HG02943 (cell line): ENCODE results near the gene TCERG1L.

Source experiments
- ATAC-seq: cut with Tn5 transposase; IDR thresholded peaks from one replicate; pipeline ENCODE4 v1.9.1; 2021; ENCODE audit warnings: mild to moderate bottlenecking, low read depth, moderate library complexity; ENCODE audit not compliant: unreplicated experiment

Gene TCERG1L

GRCh38 chr10:131062621-131063260 is 248.8 kb downstream of the TCERG1L start:
- no peak for ATAC-seq

GRCh38 chr10:131061216-131061615 is 250.3 kb downstream of the TCERG1L start:
- ATAC-seq, result no peak

GRCh38 chr10:131059881-131060280 is 251.6 kb downstream of the TCERG1L start:
- ATAC-seq, result no peak

DNA sequence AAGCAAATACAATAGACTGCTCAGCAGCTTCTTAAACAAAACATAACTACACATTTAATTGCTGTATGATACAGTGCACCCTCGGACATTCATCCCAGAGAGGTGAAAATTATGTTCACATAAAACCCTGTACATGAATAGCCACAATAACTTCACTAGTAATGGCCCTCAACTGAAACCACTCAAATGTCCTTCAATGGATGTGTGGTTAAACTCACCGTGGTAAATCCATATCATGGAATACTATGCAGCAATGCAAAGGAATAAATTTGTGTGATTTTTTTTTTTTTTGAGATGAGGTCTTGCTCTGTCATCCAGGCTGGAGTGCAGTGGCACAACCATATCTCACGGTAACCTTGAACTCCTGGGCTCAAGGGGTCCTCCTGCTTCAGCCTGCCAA is 252.7 kb downstream of the TCERG1L start:
- ATAC-seq, result no peak

GRCh38 chr10:131056781-131057180 is 254.7 kb downstream of the TCERG1L start:
- no peak for ATAC-seq

GRCh38 chr10:131056091-131056579 is 255.4 kb downstream of the TCERG1L start:
- ATAC-seq, result no peak

- no peak for ATAC-seq
Measured at GRCh38 chr10:131055437-131055836, 256.1 kb downstream of the TCERG1L start.

DNA sequence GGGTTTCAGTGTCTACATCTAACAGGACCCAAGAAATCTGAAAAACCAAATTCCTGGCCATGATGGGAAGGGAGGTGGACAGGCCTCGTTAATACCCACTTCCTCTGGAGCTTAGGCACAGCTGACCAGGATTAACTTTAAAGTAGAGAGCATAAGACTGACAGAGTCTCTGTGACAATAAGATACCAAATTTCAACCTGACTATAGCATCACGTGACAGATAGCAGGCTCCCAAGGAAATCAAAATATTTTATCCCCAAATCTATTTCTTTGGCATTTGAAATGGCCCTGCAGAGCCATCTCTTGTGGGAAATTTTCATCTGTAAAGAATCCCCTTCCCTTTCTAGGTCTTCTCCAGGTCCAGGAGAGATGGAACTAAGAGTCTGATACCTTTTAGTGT is 258.3 kb downstream of the TCERG1L start:
- no peak for ATAC-seq

GRCh38 chr10:131050162-131050766 is 261.3 kb downstream of the TCERG1L start:
- no peak for ATAC-seq

DNA sequence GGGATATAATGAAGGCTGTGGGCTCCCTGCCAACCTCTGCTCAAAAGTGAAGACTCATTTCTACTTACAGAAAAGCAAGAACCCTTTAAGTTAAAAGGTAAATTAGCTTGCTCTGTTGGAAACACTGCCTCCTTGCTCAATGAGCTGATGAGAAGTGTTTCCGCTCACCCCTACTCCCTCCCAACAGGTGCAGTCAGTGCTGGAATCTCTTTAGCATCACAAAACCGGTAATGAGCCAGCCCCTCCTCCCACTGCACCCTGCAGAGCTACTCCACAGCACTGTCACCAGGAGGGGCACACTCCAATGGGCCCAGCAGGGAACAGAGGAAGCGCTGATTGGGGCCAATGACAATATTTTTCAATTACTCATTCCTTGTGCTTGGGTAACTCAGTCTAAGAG is 262.5 kb downstream of the TCERG1L start:
- ATAC-seq, result no peak

DNA sequence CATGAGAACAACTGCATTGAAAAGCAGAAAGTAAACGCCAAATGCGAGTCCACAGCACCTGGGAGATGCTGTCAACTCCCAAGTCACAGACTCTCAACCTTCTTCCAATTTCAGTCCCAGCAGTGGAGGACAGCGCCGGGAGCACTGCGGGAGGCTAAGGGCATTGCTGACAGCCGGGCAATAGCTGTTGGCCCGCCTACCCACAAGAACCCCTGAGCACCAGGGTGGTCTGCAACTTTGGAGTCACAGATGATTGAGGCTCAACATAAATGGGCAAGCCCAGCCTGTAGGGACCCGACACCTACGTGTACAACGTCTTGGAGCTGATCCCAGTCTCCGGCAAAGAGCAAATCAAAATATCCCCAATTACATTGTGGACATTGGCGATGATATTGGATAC is 262.9 kb downstream of the TCERG1L start:
- ATAC-seq, result no peak

DNA sequence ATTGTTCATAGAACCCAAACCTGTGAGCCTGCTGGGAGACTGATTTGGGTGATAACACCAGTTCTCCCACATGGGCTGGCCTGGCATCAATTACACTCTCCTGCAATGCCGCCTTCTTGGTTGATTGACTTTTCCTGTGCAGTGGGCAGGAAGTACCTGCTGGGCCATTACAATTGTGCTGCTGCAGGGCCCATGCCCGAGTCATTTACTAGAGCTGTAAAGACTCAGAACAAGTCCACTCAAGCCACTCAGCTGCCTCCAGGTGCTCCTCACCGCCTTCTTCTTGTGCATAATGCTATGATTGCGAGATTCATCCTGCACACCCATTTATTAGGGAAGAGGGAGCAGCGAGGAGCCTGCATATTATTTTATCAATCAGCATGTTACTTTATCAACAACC is 264.0 kb downstream of the TCERG1L start:
- ATAC-seq, result no peak

DNA sequence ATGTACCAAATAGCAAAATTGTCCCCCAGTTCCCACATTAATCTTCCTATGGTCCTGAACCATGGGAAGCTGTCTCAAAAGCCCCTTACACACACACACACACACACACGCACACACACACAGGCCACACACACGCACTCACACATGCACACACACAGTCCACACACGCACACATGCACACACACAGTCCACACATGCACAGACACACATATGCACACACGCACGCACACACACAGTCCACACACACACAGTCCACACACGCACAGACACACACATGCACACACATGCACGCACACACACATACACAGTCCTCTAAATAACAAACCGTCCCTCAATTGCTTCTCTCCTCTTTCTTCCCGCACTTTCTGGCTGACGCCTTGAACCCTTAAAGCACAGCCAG is 265.3 kb downstream of the TCERG1L start:
- ATAC-seq, result no peak

- ATAC-seq, result no peak
Measured at GRCh38 chr10:131044379-131045111, 267.0 kb downstream of the TCERG1L start.

GRCh38 chr10:131043039-131043691 is 268.4 kb downstream of the TCERG1L start:
- ATAC-seq, result no peak
